ENCODE data around the gene LPAR2.

The LPAR2 gene

GRCh38 chr19:19653597-19654147 is 25.7 kb upstream of the LPAR2 start:
- DNase-seq (ENCODE audit: low read depth in 1 of 2, low spot score in 1 of 2) = no peak

- no peak for DNase-seq (ENCODE audit: low read depth in 1 of 2, low spot score in 1 of 2)
These were observed 24.7 kb upstream of the LPAR2 start for GRCh38 chr19:19652482-19653295.

- no peak for DNase-seq (ENCODE audit: low read depth in 1 of 2, low spot score in 1 of 2)
These were observed 23.1 kb upstream of the LPAR2 start for GRCh38 chr19:19651076-19651475.

- no peak for DNase-seq (ENCODE audit: low read depth in 1 of 2, low spot score in 1 of 2)
These were observed 22.3 kb upstream of the LPAR2 start for GRCh38 chr19:19650331-19650730.

GRCh38 chr19:19649580-19649995 is 21.6 kb upstream of the LPAR2 start:
- no peak for DNase-seq (ENCODE audit: low read depth in 1 of 2, low spot score in 1 of 2)

- no peak for DNase-seq (ENCODE audit: low read depth in 1 of 2, low spot score in 1 of 2)
These were observed 21.1 kb upstream of the LPAR2 start for GRCh38 chr19:19649155-19649554.

- no peak for DNase-seq (ENCODE audit: low read depth in 1 of 2, low spot score in 1 of 2)
These were observed 19.2 kb upstream of the LPAR2 start for GRCh38 chr19:19647037-19647835.

- DNase-seq (ENCODE audit: low read depth in 1 of 2, low spot score in 1 of 2) = no peak
These were observed 17.3 kb upstream of the LPAR2 start for GRCh38 chr19:19645233-19645870.

GRCh38 chr19:19644054-19644388 is 16.0 kb upstream of the LPAR2 start:
- no peak for DNase-seq (ENCODE audit: low read depth in 1 of 2, low spot score in 1 of 2)

GRCh38 chr19:19643158-19644053 is 15.4 kb upstream of the LPAR2 start, which contains the start of gene GMIP:
TSS of gene GMIP (minus strand) at chr19:19643657. CDS start at chr19:19643529, 128 bp downstream.
- DNase-seq (ENCODE audit: low read depth in 1 of 2, low spot score in 1 of 2) = peak; percentile 74 to 77

GRCh38 chr19:19642506-19643157 is 14.6 kb upstream of the LPAR2 start:
- peak in 1 of 2 donors; percentile 14 for DNase-seq (ENCODE audit: low read depth in 1 of 2, low spot score in 1 of 2)

GRCh38 chr19:19637523-19638251 is 9.7 kb upstream of the LPAR2 start:
- DNase-seq (ENCODE audit: low read depth in 1 of 2, low spot score in 1 of 2) = no peak

- DNase-seq (ENCODE audit: low read depth in 1 of 2, low spot score in 1 of 2) = no peak
These were observed 9.1 kb upstream of the LPAR2 start for GRCh38 chr19:19637186-19637522.

- no peak for DNase-seq (ENCODE audit: low read depth in 1 of 2, low spot score in 1 of 2)
These were observed 8.7 kb upstream of the LPAR2 start for GRCh38 chr19:19636573-19637185.

- no peak for DNase-seq (ENCODE audit: low read depth in 1 of 2, low spot score in 1 of 2)
These were observed 7.3 kb upstream of the LPAR2 start for GRCh38 chr19:19635313-19635702.

GRCh38 chr19:19634516-19635312 is 6.7 kb upstream of the LPAR2 start:
- no peak for DNase-seq (ENCODE audit: low read depth in 1 of 2, low spot score in 1 of 2)

GRCh38 chr19:19633711-19634515 is 5.9 kb upstream of the LPAR2 start:
- no peak for DNase-seq (ENCODE audit: low read depth in 1 of 2, low spot score in 1 of 2)
